ACC112 (cell line): Measurements from ENCODE around the gene EPHB2.
"Not testable (repeated sequence)": the region's sequence is repeated elsewhere in the genome, so short reads cannot be mapped to it uniquely, and the experiment has no call there.

Source experiments
- H2AFZ ChIP-seq: fragments of 200-600 bp; sonication (generic); one replicate; pipeline ENCODE4 v1.6.0; 2017; ENCODE audit warnings: antibody characterized with exemption, low read length; ENCODE audit not compliant: unreplicated experiment
- H3K27ac ChIP-seq: fragments of 200-600 bp; sonication (generic); 2 replicates; pipeline ENCODE4 v1.5.1; 2014; ENCODE audit warnings: low read depth, mild to moderate bottlenecking, antibody characterized with exemption, low read length, moderate library complexity
- H3K27me3 ChIP-seq: fragments of 200-600 bp; sonication (generic); 2 replicates; pipeline ENCODE4 v1.6.1; 2014; ENCODE audit warnings: mild to moderate bottlenecking, antibody characterized with exemption, low read length, moderate library complexity, mixed read lengths; ENCODE audit not compliant: insufficient read depth
- H3K36me3 ChIP-seq: fragments of 200-600 bp; sonication (generic); 2 replicates; pipeline ENCODE4 v1.6.1; 2016; ENCODE audit warnings: mild to moderate bottlenecking, antibody characterized with exemption, low read length, moderate library complexity, mixed read lengths; ENCODE audit not compliant: insufficient read depth
- H3K4me1 ChIP-seq: fragments of 200-600 bp; sonication (generic); one replicate; pipeline ENCODE4 v1.6.1; 2016; ENCODE audit warnings: low read length, mixed read lengths; ENCODE audit not compliant: insufficient read depth, unreplicated experiment, control insufficient read depth
- H3K4me3 ChIP-seq: fragments of 200-600 bp; sonication (generic); 2 replicates; pipeline ENCODE4 v1.5.1; 2014; ENCODE audit warnings: mild to moderate bottlenecking, low read depth, low read length
- H3K79me2 ChIP-seq: fragments of 200-600 bp; sonication (generic); one replicate; pipeline ENCODE4 v1.6.0; 2016; ENCODE audit warnings: low read length; ENCODE audit not compliant: control insufficient read depth, unreplicated experiment, insufficient read depth

The EPHB2 gene

GRCh38 chr1:22829309-22829989 is 118.8 kb downstream of the EPHB2 start:
- H3K27ac ChIP-seq = no peak overlapping the region
- no peaks in the 10 kb centered on the region for H3K27me3 ChIP-seq
- no peak overlapping the region for H2AFZ ChIP-seq
- no peaks in the 10 kb centered on the region for H3K36me3 ChIP-seq
- no peaks in the 10 kb centered on the region for H3K79me2 ChIP-seq
- H3K4me1 ChIP-seq = peaks cover 54% of the 10 kb centered on the region
- H3K4me3 ChIP-seq = no peak overlapping the region

GRCh38 chr1:22830041-22830566 is 119.5 kb downstream of the EPHB2 start:
- Histone ChIP-seq H3K36me3 (no peaks in the 10 kb centered on the region), H3K79me2 (no peaks in the 10 kb centered on the region), H3K27ac (no peak overlapping the region), H3K27me3 (no peaks in the 10 kb centered on the region), H3K4me3 (no peak overlapping the region), H3K4me1 (peaks cover 54% of the 10 kb centered on the region), H2AFZ (no peak overlapping the region)

- Histone ChIP-seq H3K27me3 (no peaks in the 10 kb centered on the region), H3K36me3 (no peaks in the 10 kb centered on the region), H2AFZ (no peak overlapping the region), H3K4me1 (peaks cover 54% of the 10 kb centered on the region), H3K79me2 (no peaks in the 10 kb centered on the region), H3K27ac (peak overlapping the region; percentile 87; the same call in 1 of the 2 replicates), H3K4me3 (no peak overlapping the region)
These were observed 120.2 kb downstream of the EPHB2 start for GRCh38 chr1:22830757-22831340.

- Histone ChIP-seq H3K27me3 (no peaks in the 10 kb centered on the region), H3K4me3 (no peak overlapping the region), H3K27ac (peak overlapping the region; percentile 87), H3K36me3 (no peaks in the 10 kb centered on the region), H2AFZ (peak overlapping the region; percentile 19), H3K79me2 (no peaks in the 10 kb centered on the region), H3K4me1 (peaks cover 49% of the 10 kb centered on the region)
These were observed 121.2 kb downstream of the EPHB2 start for GRCh38 chr1:22831729-22832413.

- no peak overlapping the region for H3K4me3 ChIP-seq
- peak overlapping the region; percentile 87 for H3K27ac ChIP-seq
- H2AFZ ChIP-seq = peak overlapping the region; percentile 19
- H3K36me3 ChIP-seq = no peaks in the 10 kb centered on the region
- peaks cover 49% of the 10 kb centered on the region for H3K4me1 ChIP-seq
- no peaks in the 10 kb centered on the region for H3K79me2 ChIP-seq
- H3K27me3 ChIP-seq = no peaks in the 10 kb centered on the region
These were observed 121.8 kb downstream of the EPHB2 start for GRCh38 chr1:22832414-22832786.

GRCh38 chr1:22833699-22834098 is 123.1 kb downstream of the EPHB2 start:
- no peaks in the 10 kb centered on the region for H3K79me2 ChIP-seq
- peak overlapping the region; percentile 87; the same call in 1 of the 2 replicates for H3K27ac ChIP-seq
- H2AFZ ChIP-seq = no peak overlapping the region
- H3K4me3 ChIP-seq = no peak overlapping the region
- no peaks in the 10 kb centered on the region for H3K27me3 ChIP-seq
- no peaks in the 10 kb centered on the region for H3K36me3 ChIP-seq
- H3K4me1 ChIP-seq = peaks cover 37% of the 10 kb centered on the region

GRCh38 chr1:22834420-22834819 is 123.8 kb downstream of the EPHB2 start:
- H3K27me3 ChIP-seq, H3K4me3 ChIP-seq, H3K79me2 ChIP-seq, H3K36me3 ChIP-seq, H2AFZ ChIP-seq, H3K27ac ChIP-seq: not testable (repeated sequence)
- peaks cover 30% of the 10 kb centered on the region for H3K4me1 ChIP-seq

- Histone ChIP-seq H3K4me1 (peaks cover 26% of the 10 kb centered on the region), H3K36me3 (no peaks in the 10 kb centered on the region), H3K27ac (no peak overlapping the region)
These were observed 125.1 kb downstream of the EPHB2 start for GRCh38 chr1:22835636-22836319.

GRCh38 chr1:22836850-22837249 is 126.2 kb downstream of the EPHB2 start:
- Histone ChIP-seq H3K4me1 (peaks cover 19% of the 10 kb centered on the region), H3K4me3 (no peak overlapping the region), H2AFZ (no peak overlapping the region), H3K79me2 (no peaks in the 10 kb centered on the region), H3K27ac (no peak overlapping the region), H3K27me3 (no peaks in the 10 kb centered on the region), H3K36me3 (no peaks in the 10 kb centered on the region)

More at GRCh38 chr1:22835636-22836319, 125.1 kb downstream of the EPHB2 start:
- Histone ChIP-seq H2AFZ (no peak overlapping the region), H3K27me3 (no peaks in the 10 kb centered on the region), H3K79me2 (no peaks in the 10 kb centered on the region), H3K4me3 (no peak overlapping the region)

GRCh38 chr1:22837332-22837731 is 126.7 kb downstream of the EPHB2 start:
- Histone ChIP-seq H3K27ac (no peak overlapping the region), H3K4me1 (peaks cover 16% of the 10 kb centered on the region), H3K4me3 (no peak overlapping the region), H3K79me2 (no peaks in the 10 kb centered on the region), H2AFZ (no peak overlapping the region), H3K36me3 (no peaks in the 10 kb centered on the region), H3K27me3 (no peaks in the 10 kb centered on the region)
